Cerebellar cortex (tissue), 1 donor: Measurements from ENCODE around the gene RRAS.
A peak's percentile ranks its signal among the peaks of the same experiment; 100 is the strongest.
"Not testable (repeated sequence)": the region's sequence is repeated elsewhere in the genome, so short reads cannot be mapped to it uniquely, and the experiment has no call there.

Experiments
- DNase-seq: peaks from one replicate; pipeline ENCODE4 v3.0.0-alpha.2; 2015; ENCODE audit warnings: low spot score

RRAS gene

GRCh38 chr19:49631014-49631588 is 8.8 kb downstream of the RRAS start:
- DNase-seq: peak; percentile 24

GRCh38 chr19:49629659-49630058 is 10.3 kb downstream of the RRAS start:
- DNase-seq: no peak

GRCh38 chr19:49626226-49626625 is 13.7 kb downstream of the RRAS start:
- DNase-seq: no peak

- no peak for DNase-seq
These were observed 14.7 kb downstream of the RRAS start for GRCh38 chr19:49624967-49625910.

- not testable (repeated sequence) for DNase-seq
These were observed 22.1 kb downstream of the RRAS start for GRCh38 chr19:49617860-49618259.

- no peak for DNase-seq
These were observed 23.0 kb downstream of the RRAS start for GRCh38 chr19:49616945-49617344.

- DNase-seq: no peak
These were observed 23.4 kb downstream of the RRAS start for GRCh38 chr19:49616532-49616931.

GRCh38 chr19:49615861-49616260 is 24.1 kb downstream of the RRAS start:
- no peak for DNase-seq

GRCh38 chr19:49614096-49614833 is 25.7 kb downstream of the RRAS start:
- no peak for DNase-seq

GRCh38 chr19:49613374-49613773 is 26.6 kb downstream of the RRAS start:
- no peak for DNase-seq

GRCh38 chr19:49609499-49610092 is 30.3 kb downstream of the RRAS start:
- no peak for DNase-seq

GRCh38 chr19:49605605-49606004 is 34.3 kb downstream of the RRAS start:
- no peak for DNase-seq

GRCh38 chr19:49602806-49603205 is 37.1 kb downstream of the RRAS start:
- no peak for DNase-seq

GRCh38 chr19:49601482-49602038 is 38.4 kb downstream of the RRAS start:
- DNase-seq: no peak

- no peak for DNase-seq
These were observed 40.3 kb downstream of the RRAS start for GRCh38 chr19:49599378-49600295.

GRCh38 chr19:49597703-49597974 is 42.3 kb downstream of the RRAS start:
- no peak for DNase-seq

- no peak for DNase-seq
These were observed 42.8 kb downstream of the RRAS start for GRCh38 chr19:49596954-49597702.

GRCh38 chr19:49596407-49596806 is 43.5 kb downstream of the RRAS start:
- DNase-seq: no peak

GRCh38 chr19:49595819-49596404 is 44.0 kb downstream of the RRAS start:
- DNase-seq: peak; percentile 78
